ENCODE data around the gene GOLGA6L9. TPM values are rescaled to one million over a fixed set of nuclear protein-coding genes. Genes with fewer than 3 reads are reported as not detected.
"Not testable (repeated sequence)": the region's sequence is repeated elsewhere in the genome, so short reads cannot be mapped to it uniquely, and the experiment has no call there.

The GOLGA6L9 gene
- total RNA-seq, 1 experiment from 2014 or later: 3.9 TPM

- not testable (repeated sequence) for H3K14ac ChIP-seq (ENCODE audit: insufficient read depth, low read length); H3K18ac ChIP-seq (ENCODE audit: insufficient read length, low read depth, low read length); H3K79me1 ChIP-seq (ENCODE audit: insufficient read depth, low read depth, low read length, poor library complexity, severe bottlenecking); H2BK20ac ChIP-seq (ENCODE audit: low read depth, low read length, poor library complexity, severe bottlenecking); H3K27me3 ChIP-seq (ENCODE audit: insufficient read depth, low read length); H2AFZ ChIP-seq (ENCODE audit: low read length); H3K4ac ChIP-seq (ENCODE audit: low read depth, low read length); H2BK120ac ChIP-seq (ENCODE audit: low read depth, low read length, poor library complexity, severe bottlenecking); H4K8ac ChIP-seq (replicated peaks; ENCODE audit: insufficient read length, low read depth, low read length); H3K9me3 ChIP-seq (ENCODE audit: control insufficient read depth, low read depth, low read length); H4K91ac ChIP-seq (ENCODE audit: insufficient read length, low read depth, low read length); H3K9me3 Mint-ChIP-seq; H4K20me1 ChIP-seq (ENCODE audit: control insufficient read depth, insufficient read depth, insufficient read length); H3K27me3 Mint-ChIP-seq (ENCODE audit: low read depth); H3K9ac ChIP-seq (ENCODE audit: extremely low read depth, insufficient read length, low read length); H3K27ac ChIP-seq (ENCODE audit: insufficient read length, low read depth, low read length); H2BK15ac ChIP-seq (ENCODE audit: low read depth, low read length); H3T11ph ChIP-seq (ENCODE audit: low read length); H3K4me3 Mint-ChIP-seq; H3K27ac Mint-ChIP-seq; H3K4me1 ChIP-seq (ENCODE audit: insufficient read depth, low read length); H2BK12ac ChIP-seq (ENCODE audit: insufficient read length, low read depth, low read length); H3K79me2 ChIP-seq (ENCODE audit: insufficient read depth, low read length); H3K23me2 ChIP-seq (ENCODE audit: insufficient read length, low read depth, low read length, poor library complexity, severe bottlenecking); H3K23ac ChIP-seq (ENCODE audit: insufficient read length, low read depth, low read length); H3K4me2 ChIP-seq (ENCODE audit: insufficient read depth, insufficient read length, low read length); H2AK5ac ChIP-seq (ENCODE audit: insufficient read length, low read length); H3K56ac ChIP-seq (ENCODE audit: insufficient read length, low read depth, low read length); H4K5ac ChIP-seq (ENCODE audit: insufficient read length, low read depth, low read length); H3K4me1 Mint-ChIP-seq; H3K36me3 Mint-ChIP-seq (ENCODE audit: insufficient read depth in 1 of 3, low read depth in 3 of 3); H2BK5ac ChIP-seq (ENCODE audit: insufficient read length, low read length)
- peak; percentile 34 for DNase-seq
- WGBS (ENCODE audit: extremely low coverage, insufficient read length, low lambda C conversion rate): no CpG with 5 or more reads among the region's 32 CpGs
These were observed 42.8 kb downstream of the GOLGA6L9 start for GRCh38 chr15:82472269-82472982.

- H3K18ac ChIP-seq (ENCODE audit: insufficient read length, low read depth, low read length); H3K56ac ChIP-seq (ENCODE audit: insufficient read length, low read depth, low read length); H3K23ac ChIP-seq (ENCODE audit: insufficient read length, low read depth, low read length); H3K27me3 Mint-ChIP-seq (ENCODE audit: low read depth); H3K36me3 Mint-ChIP-seq (ENCODE audit: insufficient read depth in 1 of 3, low read depth in 3 of 3); H3K23me2 ChIP-seq (ENCODE audit: insufficient read length, low read depth, low read length, poor library complexity, severe bottlenecking); H3K27ac Mint-ChIP-seq; H3K9ac ChIP-seq (ENCODE audit: extremely low read depth, insufficient read length, low read length); H4K8ac ChIP-seq (replicated peaks; ENCODE audit: insufficient read length, low read depth, low read length); H2BK120ac ChIP-seq (ENCODE audit: low read depth, low read length, poor library complexity, severe bottlenecking); H3K4me1 ChIP-seq (ENCODE audit: insufficient read depth, low read length); H4K20me1 ChIP-seq (ENCODE audit: control insufficient read depth, insufficient read depth, insufficient read length); H3K4me1 Mint-ChIP-seq; H2AFZ ChIP-seq (ENCODE audit: low read length); H3K9me3 ChIP-seq (ENCODE audit: control insufficient read depth, low read depth, low read length); H4K5ac ChIP-seq (ENCODE audit: insufficient read length, low read depth, low read length); H3K27ac ChIP-seq (ENCODE audit: insufficient read length, low read depth, low read length); H3K79me1 ChIP-seq (ENCODE audit: insufficient read depth, low read depth, low read length, poor library complexity, severe bottlenecking); H2BK12ac ChIP-seq (ENCODE audit: insufficient read length, low read depth, low read length); H3K4me3 Mint-ChIP-seq; H3K9me3 Mint-ChIP-seq; H2BK20ac ChIP-seq (ENCODE audit: low read depth, low read length, poor library complexity, severe bottlenecking); H2BK5ac ChIP-seq (ENCODE audit: insufficient read length, low read length); DNase-seq; H4K91ac ChIP-seq (ENCODE audit: insufficient read length, low read depth, low read length); H3K4me2 ChIP-seq (ENCODE audit: insufficient read depth, insufficient read length, low read length); H3K4ac ChIP-seq (ENCODE audit: low read depth, low read length); H3K79me2 ChIP-seq (ENCODE audit: insufficient read depth, low read length); H2BK15ac ChIP-seq (ENCODE audit: low read depth, low read length); H3K27me3 ChIP-seq (ENCODE audit: insufficient read depth, low read length); H3K14ac ChIP-seq (ENCODE audit: insufficient read depth, low read length); H2AK5ac ChIP-seq (ENCODE audit: insufficient read length, low read length); H3T11ph ChIP-seq (ENCODE audit: low read length): not testable (repeated sequence)
- WGBS (ENCODE audit: extremely low coverage, insufficient read length, low lambda C conversion rate): no CpG with 5 or more reads among the region's 22 CpGs
These were observed 45.1 kb downstream of the GOLGA6L9 start for GRCh38 chr15:82474596-82475325.

Measured in H9 (cell line).